Activated CD4-positive, alpha-beta T cell treated with anti-CD3 and anti-CD28 coated beads, Interleukin-10, Interleukin-2, amounts not matched to agents 100 ng/mL and 50 ng/mL, durations not matched to agents 16 hours and 8 hours (primary cell): ENCODE data around the gene AUTS2.

Experiments
- DNase-seq: peaks from one replicate; pipeline ENCODE4 v3.0.0-alpha.2; 2020

Gene AUTS2

GRCh38 chr7:69738396-69738951, 140.2 kb downstream of the AUTS2 start:
- DNase-seq, result peak; percentile 48

GRCh38 chr7:69739190-69739589, 140.9 kb downstream of the AUTS2 start:
- DNase-seq, result peak; percentile 88

GRCh38 chr7:69739931-69740431, 141.7 kb downstream of the AUTS2 start:
- DNase-seq, result no peak

GRCh38 chr7:69742237-69742636, 144.0 kb downstream of the AUTS2 start:
- DNase-seq, result no peak

GRCh38 chr7:69743436-69743835, 145.2 kb downstream of the AUTS2 start:
- DNase-seq, result no peak

GRCh38 chr7:69744026-69744425, 145.8 kb downstream of the AUTS2 start:
- DNase-seq, result no peak

- no peak for DNase-seq
Observed at GRCh38 chr7:69746383-69746782, 148.1 kb downstream of the AUTS2 start.

GRCh38 chr7:69747144-69747543, 148.9 kb downstream of the AUTS2 start:
- no peak for DNase-seq

GRCh38 chr7:69748530-69748929, 150.3 kb downstream of the AUTS2 start:
- DNase-seq, result no peak

- DNase-seq, result no peak
Observed at GRCh38 chr7:69749372-69749979, 151.2 kb downstream of the AUTS2 start.

GRCh38 chr7:69749994-69750393, 151.7 kb downstream of the AUTS2 start:
- no peak for DNase-seq

GRCh38 chr7:69751026-69751425, 152.8 kb downstream of the AUTS2 start:
- no peak for DNase-seq

- no peak for DNase-seq
Observed at GRCh38 chr7:69753981-69754380, 155.7 kb downstream of the AUTS2 start.

- no peak for DNase-seq
Observed at GRCh38 chr7:69754476-69754875, 156.2 kb downstream of the AUTS2 start.

GRCh38 chr7:69756235-69756634, 158.0 kb downstream of the AUTS2 start:
- DNase-seq, result no peak

- DNase-seq, result no peak
Observed at GRCh38 chr7:69757528-69757927, 159.3 kb downstream of the AUTS2 start.

- no peak for DNase-seq
Observed at GRCh38 chr7:69757981-69758430, 159.7 kb downstream of the AUTS2 start.

GRCh38 chr7:69759373-69759772, 161.1 kb downstream of the AUTS2 start:
- no peak for DNase-seq

GRCh38 chr7:69761290-69761922, 163.1 kb downstream of the AUTS2 start:
- DNase-seq, result no peak

- DNase-seq, result no peak
Observed at GRCh38 chr7:69762821-69763352, 164.6 kb downstream of the AUTS2 start.

- no peak for DNase-seq
Observed at GRCh38 chr7:69763513-69763912, 165.2 kb downstream of the AUTS2 start.

- DNase-seq, result no peak
Observed at GRCh38 chr7:69764147-69764546, 165.9 kb downstream of the AUTS2 start.

GRCh38 chr7:69764681-69765080, 166.4 kb downstream of the AUTS2 start:
- no peak for DNase-seq

- peak; percentile 1 for DNase-seq
Observed at GRCh38 chr7:69765879-69766278, 167.6 kb downstream of the AUTS2 start.
